DMS79 treated with DMSO at 0.1 percent for 48 hours (cell line): Measurements from ENCODE around the gene DIDO1.
"Not testable (repeated sequence)": the region's sequence is repeated elsewhere in the genome, so short reads cannot be mapped to it uniquely, and the experiment has no call there.

ENCODE experiments used
- DNase-seq: peaks from one replicate; lab custom pipeline; 2025; lab: John Stamatoyannopoulos, UW

The DIDO1 gene

DNA sequence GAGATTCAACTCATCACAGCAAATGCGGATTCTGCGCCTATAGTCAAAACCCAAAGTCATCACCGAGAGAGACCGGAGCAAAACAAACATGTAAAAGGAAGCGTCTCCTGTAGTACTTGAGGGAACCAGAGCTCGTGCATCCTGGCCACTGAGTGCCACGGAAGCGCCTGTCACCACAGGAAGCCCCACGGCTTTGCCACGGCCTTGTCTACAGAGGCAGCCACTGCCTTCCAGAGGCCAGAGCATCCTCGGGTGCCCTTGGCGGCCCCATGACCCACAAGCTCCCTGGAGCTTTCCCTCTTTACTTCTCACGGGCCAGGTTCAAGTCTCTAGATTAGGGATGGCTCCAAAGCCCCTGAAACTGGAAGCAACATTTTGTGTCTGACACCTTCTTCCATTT lies 72.2 kb downstream of the DIDO1 start:
- no peak for DNase-seq

- not testable (repeated sequence) for DNase-seq
Measured at GRCh38 chr20:62853304-62853703, 73.0 kb downstream of the DIDO1 start.

DNA sequence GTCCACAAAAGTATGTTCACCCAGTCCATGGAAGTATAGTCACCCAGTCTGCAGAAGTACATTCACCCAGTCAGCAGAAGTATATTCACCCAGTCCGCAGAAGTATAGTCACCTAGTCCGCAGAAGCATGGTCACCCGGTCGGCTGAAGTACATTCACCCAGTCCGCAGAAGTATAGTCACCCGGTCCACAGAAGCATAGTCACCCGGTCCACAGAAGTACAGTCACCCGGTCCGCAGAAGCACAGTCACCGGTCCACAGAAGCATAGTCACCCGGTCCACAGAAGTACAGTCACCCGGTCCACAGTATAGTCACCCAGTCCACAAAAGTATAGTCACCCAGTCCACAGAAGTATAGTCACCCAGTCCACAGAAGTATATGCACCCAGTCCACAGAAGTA lies 73.5 kb downstream of the DIDO1 start:
- DNase-seq = no peak

DNA sequence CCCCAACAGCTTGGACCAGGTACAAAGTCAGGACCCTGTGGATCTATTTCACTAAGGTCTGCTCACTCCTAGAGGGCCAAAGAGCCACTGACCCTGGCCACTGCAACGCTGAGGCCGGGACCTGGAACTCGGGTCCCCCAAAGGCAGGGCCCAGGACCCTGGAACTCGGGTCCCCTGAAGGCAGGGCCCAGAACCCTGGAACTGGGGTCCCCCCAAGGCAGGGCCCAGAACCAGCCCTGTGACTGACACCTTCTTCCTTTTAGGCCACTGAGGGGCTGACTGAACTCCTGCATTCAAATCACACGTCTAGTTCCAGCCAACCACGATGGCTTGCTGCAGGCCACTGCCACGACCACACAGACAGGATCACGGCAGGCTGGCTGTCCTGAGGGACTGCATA lies 74.1 kb downstream of the DIDO1 start:
- no peak for DNase-seq

DNA sequence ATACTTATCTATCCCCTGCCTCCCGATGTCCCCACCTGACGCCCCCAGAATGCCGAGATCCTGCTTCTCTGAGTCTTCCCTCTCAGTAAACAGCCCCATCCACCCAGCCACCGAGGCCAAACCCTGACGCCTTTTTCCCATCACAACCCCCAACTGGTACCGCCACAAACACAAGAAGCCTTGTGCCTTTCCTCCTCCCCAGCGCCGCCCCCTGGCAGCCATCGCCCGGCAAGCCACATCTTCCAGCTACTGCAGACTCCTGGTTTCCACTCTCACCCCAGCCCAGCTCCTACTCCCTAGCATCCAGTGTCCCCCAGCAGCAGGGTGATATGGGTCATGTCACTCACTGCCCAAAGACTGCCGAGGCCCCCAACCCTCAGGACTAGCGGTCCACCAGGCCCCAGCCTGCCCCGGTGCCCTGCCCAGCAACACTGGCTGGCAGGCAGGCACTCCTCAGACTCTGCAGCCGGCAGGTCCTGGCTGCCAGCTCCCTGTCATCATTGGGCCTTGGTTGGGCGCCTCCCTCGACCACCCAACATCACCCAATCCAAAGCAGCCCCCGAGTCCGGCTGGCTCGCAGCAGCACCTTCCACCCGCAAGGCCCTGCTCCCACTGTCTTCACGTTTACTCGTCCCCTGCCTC lies 75.9 kb downstream of the DIDO1 start:
- DNase-seq = no peak

GRCh38 chr20:62849431-62849830 lies 76.9 kb downstream of the DIDO1 start:
- no peak for DNase-seq

DNA sequence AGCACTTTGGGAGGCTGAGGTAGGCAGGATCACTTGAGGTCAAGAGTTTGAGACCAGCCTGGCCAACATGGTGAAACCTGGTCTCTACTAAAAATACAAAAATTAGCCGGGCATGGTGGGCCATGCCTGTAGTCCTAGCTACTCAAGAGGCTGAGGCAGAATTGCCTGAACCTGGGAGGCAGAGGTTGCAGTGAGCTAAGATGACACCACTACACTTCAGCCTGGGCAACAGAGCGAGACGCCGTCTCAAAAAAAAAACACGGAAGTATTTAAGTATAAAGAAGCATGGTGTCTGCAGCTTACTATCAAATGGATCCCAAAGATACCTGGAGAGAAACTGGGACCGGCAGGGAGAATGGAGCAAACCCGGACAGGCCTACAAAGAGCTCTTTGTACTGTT lies 77.4 kb downstream of the DIDO1 start:
- DNase-seq = not testable (repeated sequence)

GRCh38 chr20:62846166-62846890 lies 80.0 kb downstream of the DIDO1 start:
- no peak for DNase-seq

GRCh38 chr20:62845416-62846160 lies 80.7 kb downstream of the DIDO1 start:
- no peak for DNase-seq

DNA sequence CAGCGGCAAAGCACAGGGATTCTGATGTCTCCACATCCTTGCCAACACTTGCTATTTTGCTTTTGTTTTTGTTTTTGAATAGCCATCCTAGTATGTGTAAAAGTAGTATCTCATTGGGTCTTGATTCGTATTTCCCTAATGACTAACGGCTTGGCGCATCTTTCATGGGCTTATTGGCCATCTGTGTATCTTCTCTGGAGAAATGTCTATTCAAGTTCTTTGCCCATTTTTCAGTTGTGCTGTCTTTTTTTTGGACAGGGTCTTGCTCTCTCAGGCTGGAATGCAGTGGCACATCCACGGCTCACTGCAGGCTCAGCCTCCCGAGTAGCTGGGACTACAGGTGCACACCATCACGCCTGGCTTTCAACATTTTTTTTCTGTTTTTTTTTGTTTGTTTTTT lies 82.1 kb downstream of the DIDO1 start:
- DNase-seq = no peak

DNA sequence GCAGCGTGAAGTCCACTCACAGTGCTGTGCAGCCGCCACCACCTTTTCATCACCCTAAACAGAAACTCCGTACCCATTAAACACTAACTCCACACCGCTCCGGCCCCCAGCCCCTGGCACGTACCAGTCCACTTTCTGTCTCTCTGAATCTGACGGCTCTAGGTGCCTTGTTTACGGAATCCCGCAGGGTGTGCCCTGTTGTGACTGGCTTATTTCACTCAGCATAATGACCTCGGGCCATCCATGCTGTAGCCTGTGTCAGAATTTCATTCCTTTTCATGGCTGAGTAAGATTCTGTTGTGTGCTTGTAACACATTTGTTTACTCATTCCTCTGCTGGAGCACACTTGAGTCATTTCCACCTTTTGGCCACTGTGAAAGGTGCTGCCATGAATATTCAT lies 82.6 kb downstream of the DIDO1 start:
- DNase-seq = no peak

GRCh38 chr20:62841705-62842212 lies 84.5 kb downstream of the DIDO1 start:
- DNase-seq = no peak

DNA sequence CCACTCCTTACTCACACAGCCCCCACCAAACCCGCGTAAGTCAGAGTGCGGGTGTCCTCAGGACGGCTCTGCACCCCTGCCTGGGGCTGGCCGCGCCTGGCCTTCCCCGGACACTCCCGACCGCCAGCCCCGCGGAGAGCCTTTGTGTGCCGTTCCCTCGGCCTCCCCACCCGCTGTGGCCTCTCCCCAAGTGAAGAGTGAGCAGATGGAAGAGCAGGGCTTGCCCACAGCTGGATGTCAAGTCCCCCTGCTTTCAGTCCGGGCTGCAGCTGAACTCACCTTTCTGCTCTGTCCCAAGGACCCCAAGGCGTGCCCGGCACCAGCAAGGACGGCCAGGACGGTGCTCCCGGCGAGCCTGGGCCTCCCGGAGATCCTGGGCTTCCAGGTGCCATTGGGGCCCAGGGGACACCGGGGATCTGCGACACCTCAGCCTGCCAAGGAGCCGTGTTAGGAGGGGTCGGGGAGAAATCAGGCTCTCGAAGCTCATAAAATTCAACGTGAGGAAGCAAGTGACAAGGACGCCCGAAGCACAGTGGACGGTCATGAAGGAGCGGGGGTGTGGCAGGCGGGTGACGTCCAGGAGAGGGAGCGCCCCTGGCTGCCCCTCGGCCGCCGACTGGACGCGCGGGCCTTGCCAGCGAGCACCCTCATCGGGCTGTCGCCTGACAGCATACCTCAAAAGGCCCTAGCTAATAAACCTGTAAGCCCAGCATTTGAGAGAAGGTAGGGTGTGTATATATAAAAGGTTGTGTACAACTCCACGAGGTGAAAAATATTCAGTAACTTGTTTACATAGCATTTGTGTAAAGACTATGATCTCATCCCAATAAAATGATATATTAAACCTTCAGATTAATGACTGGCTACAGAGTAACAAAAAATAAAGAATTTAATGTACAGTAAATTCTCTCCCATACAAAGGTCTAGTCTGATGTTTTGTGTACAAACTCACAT lies 85.8 kb downstream of the DIDO1 start:
- DNase-seq = no peak

DNA sequence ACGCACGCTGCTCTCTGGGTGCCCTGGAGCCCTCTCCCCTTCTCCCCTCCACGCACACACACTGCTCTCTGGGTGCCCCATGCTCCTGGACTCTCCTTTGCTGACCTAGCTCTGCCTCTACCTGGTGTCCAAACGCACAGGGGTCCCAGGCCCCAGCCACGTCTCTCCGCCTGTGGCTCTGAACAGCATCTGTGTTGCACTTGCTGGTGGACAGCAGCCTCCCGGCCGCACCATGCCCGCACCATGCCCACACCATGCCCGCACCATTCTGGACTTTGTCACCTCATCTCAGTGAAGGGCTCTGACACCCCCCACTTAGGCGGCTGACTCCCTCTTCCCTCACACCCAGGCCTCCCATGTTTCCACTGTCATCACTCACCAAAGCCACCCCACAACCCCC lies 86.5 kb downstream of the DIDO1 start:
- no peak for DNase-seq

GRCh38 chr20:62839261-62839660 lies 87.0 kb downstream of the DIDO1 start:
- no peak for DNase-seq

DNA sequence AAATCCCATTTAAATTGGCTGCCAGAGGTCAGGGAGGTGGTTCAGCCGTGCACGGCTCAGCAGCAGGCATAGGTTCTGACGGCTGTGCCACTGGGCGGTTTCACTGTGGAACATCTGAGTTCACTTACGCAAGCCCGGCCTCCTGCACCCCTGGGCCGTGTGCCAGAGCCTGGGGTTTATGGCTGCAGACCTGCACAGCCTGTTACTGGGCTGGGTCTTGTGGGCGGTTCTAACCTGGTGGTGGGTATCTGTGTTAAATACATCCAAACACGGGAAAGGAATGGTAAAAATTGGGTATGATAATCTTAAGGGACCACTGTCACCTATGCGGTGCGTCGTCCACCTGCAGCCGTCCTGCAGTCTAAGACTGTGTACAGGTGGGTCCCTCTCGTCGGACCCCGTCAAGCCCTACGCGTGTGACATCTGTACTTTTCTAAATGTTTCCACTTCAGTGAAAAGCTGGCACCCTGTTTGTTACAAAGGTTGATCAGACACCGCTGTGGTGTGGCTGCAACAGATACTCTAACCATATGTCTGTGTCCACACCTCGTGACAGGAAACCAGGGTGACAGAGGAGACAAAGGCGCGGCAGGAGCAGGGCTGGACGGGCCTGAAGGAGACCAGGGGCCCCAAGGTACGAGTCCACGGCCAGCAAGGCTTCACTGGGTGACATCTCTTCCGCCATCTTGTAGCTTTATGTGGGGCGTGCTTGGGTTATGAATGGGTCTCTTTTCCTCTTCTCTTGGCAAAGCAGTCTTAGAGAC lies 88.0 kb downstream of the DIDO1 start:
- DNase-seq = peak; percentile 4

GRCh38 chr20:62837790-62838127 lies 88.5 kb downstream of the DIDO1 start:
- no peak for DNase-seq

DNA sequence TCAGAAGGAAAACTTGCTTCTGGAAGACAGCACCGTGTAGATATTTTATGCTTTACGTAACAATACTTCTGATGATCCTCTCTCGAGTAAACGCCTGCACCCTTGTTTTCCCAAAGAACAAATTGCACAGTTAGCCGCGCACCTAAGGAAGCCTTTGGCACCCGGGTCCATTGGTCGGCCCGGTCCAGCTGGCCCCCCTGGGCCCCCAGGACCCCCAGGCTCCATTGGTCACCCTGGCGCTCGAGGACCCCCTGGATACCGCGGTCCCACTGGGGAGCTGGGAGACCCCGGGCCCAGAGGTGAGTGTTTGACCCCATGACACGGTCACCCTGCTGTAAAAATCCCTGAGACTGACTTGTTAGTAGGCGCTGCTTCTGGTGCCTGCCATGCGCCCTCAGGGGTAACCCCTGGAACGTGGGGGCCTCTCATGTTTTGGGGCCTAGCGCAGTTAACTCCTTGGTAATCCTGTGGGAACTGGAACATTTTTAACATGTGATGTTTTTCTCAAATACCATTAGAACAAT lies 89.3 kb downstream of the DIDO1 start:
- DNase-seq = no peak

- DNase-seq = no peak
Measured at GRCh38 chr20:62835931-62836861, 90.1 kb downstream of the DIDO1 start.
